Breast epithelium (tissue), 4 donors: ENCODE data around the gene IDI2. TPM values are rescaled to one million over a fixed set of nuclear protein-coding genes. Genes with fewer than 3 reads are reported as not detected.

Experiments used
- DNase-seq, 2 donors: peaks; one replicate each; pipeline ENCODE4 v3.0.0-alpha.2; 2019; ENCODE audit warnings: low spot score in 2 of 2
- H3K27ac ChIP-seq, 2 donors: fragments of 200-600 bp; sonication (generic) in 1 of 2; one replicate each; pipeline ENCODE4 v1.5.1; 2016 to 2019; ENCODE audit warnings: mild to moderate bottlenecking in 1 of 2
- H3K27me3 ChIP-seq, 2 donors: fragments of 200-600 bp; sonication (generic) in 1 of 2; one replicate each; pipeline versions ENCODE4 v1.5.1 to v1.6.0; 2017 to 2019; ENCODE audit warnings: control low read depth in 1 of 2, mild to moderate bottlenecking in 1 of 2
- H3K36me3 ChIP-seq: fragments of 200-600 bp; one replicate; pipeline ENCODE4 v1.5.1; 2019
- H3K4me1 ChIP-seq, 2 donors: fragments of 200-600 bp; sonication (generic); one replicate each; pipeline ENCODE4 v1.5.1; 2016 to 2019; ENCODE audit warnings: control low read depth in 1 of 2
- H3K4me3 ChIP-seq, 3 donors: fragments of 200-600 bp; sonication (generic); 1 replicate in 2 of 3; 2 replicates in 1 of 3; pipeline ENCODE4 v1.5.1; 2016 to 2019; ENCODE audit warnings: mild to moderate bottlenecking in 3 of 3, moderate library complexity in 2 of 3
- H3K9me3 ChIP-seq, 2 donors: fragments of 200-600 bp; sonication (generic) in 1 of 2; one replicate each; pipeline ENCODE4 v1.5.1; 2016 to 2019; ENCODE audit warnings: control low read depth in 1 of 2
- CTCF ChIP-seq, 3 donors: fragments of 450-650 bp; IDR thresholded peaks; one replicate each; pipeline ENCODE4 v1.5.1; 2016 to 2017; ENCODE audit warnings: antibody characterized with exemption in 3 of 3, mild to moderate bottlenecking in 3 of 3, moderate library complexity in 3 of 3
- POLR2A ChIP-seq: fragments of 450-650 bp; IDR thresholded peaks from one replicate; pipeline ENCODE4 v1.6.1; 2016; ENCODE audit warnings: antibody characterized with exemption, mild to moderate bottlenecking, moderate library complexity
- POLR2AphosphoS5 ChIP-seq, 3 donors: sonication (generic); formaldehyde crosslinking; IDR thresholded peaks; one replicate each; pipeline ENCODE4 v1.6.1; 2017; ENCODE audit warnings: antibody characterized with exemption in 3 of 3
- intact Hi-C: fragments of 100-400 bp; cut with DNase I; formaldehyde crosslinking; loops from one replicate; pipeline ENCODE4 v1.15.1; 2023; ENCODE audit warnings: low total_unique reads
- total RNA-seq, 3 donors: library from RNA; depleted of rRNA; stranded (reverse); fragments of >200 nt; gene quantifications; one replicate each; pipeline ENCODE4 v1.1.0, GENCODE V29; 2016

The IDI2 gene
- total RNA-seq, 3 donors from 2014 or later = not detected

DNA sequence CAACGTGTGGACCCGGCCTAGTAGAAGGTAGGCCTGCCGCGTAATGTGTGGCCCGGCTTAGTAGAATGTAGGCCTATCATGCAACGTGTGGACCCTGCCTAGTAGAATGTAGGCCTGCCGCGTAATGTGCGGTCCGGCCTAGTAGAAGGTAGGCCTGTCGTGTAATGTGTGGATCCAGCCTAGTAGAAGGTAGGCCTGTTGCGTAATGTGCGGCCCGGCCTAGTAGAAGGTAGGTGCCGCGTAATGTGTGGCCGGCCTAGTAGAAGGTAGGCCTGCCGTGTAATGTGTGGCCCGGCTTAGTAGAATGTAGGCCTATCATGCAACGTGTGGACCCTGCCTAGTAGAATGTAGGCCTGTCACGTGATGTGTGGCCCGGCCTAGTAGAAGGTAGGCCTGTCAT is 49.3 kb downstream of the IDI2 start:
- H3K27ac ChIP-seq = no peak overlapping the region
- H3K4me3 ChIP-seq = no peak overlapping the region
- no peaks in the 10 kb centered on the region for H3K4me1 ChIP-seq
- no peak for DNase-seq
- no peaks in the 10 kb centered on the region for H3K36me3 ChIP-seq
- peaks cover 15 to 27% of the 10 kb centered on the region in 2 donors for H3K9me3 ChIP-seq
- no peak for TF ChIP-seq CTCF (IDR thresholded peaks at IDR 0.05)
- TF ChIP-seq POLR2AphosphoS5 (IDR thresholded peaks at IDR 0.05) = no peak
- TF ChIP-seq POLR2A = no peak
- H3K27me3 ChIP-seq = no peaks in the 10 kb centered on the region
- intact Hi-C loops = no loop called here

- Histone ChIP-seq H3K4me1 (no peaks in the 10 kb centered on the region), H3K4me3 (no peak overlapping the region), H3K27ac (no peak overlapping the region), H3K27me3 (no peaks in the 10 kb centered on the region), H3K36me3 (no peaks in the 10 kb centered on the region), H3K9me3 (peaks cover 6 to 15% of the 10 kb centered on the region in 2 donors)
- TF ChIP-seq POLR2AphosphoS5 (IDR thresholded peaks at IDR 0.05) (no peak), POLR2A (no peak), CTCF (IDR thresholded peaks at IDR 0.05) (no peak)
- DNase-seq = no peak
- intact Hi-C loops = no loop called here
Measured at GRCh38 chr10:974785-975074, 50.9 kb downstream of the IDI2 start.

DNA sequence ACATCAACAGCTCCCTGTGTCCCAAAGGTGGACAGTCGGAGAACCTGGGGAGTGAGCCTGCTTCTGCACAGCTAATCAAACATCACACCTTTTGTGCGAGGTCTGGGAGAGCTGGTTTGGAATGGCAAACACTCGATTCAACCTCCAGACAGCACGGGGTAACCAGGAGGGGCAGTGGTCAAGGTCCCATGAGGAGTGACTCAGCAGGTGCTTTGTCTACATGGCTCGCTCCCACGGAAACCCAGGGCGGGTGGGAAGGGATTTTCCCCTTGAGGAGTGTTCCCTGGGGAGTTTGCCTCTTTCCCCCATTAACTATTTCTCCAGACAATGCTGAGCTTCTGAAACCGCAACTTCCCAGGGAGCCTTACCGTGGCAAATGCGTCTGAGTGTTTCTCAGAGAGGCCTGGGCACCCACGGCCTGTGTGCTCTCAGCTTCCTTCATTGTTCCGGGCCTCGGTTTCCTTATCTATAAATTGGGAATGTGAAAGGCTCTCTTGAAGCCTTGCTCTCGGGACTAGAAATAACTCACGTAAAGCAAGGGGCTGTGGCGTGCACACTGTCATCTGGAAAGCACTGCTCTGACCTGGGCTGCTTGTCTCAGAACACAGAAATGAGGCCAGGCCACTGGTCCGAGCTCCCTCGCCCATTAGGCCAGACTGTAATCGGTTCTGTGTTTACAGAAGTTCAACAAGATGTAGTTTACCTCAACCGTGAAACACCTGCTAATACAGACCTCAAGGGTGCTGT is 51.4 kb downstream of the IDI2 start:
- intact Hi-C loops = no loop called here

GRCh38 chr10:972763-973162 is 52.9 kb downstream of the IDI2 start:
- no peaks in the 10 kb centered on the region for H3K36me3 ChIP-seq
- H3K9me3 ChIP-seq = no peaks in the 10 kb centered on the region
- no peak for DNase-seq
- H3K27me3 ChIP-seq = no peaks in the 10 kb centered on the region
- no peak overlapping the region for H3K27ac ChIP-seq
- no peaks in the 10 kb centered on the region for H3K4me1 ChIP-seq
- TF ChIP-seq POLR2A (no peak), POLR2AphosphoS5 (IDR thresholded peaks at IDR 0.05) (no peak), CTCF (IDR thresholded peaks at IDR 0.05) (no peak)
- intact Hi-C loops = no loop called here
- no peak overlapping the region for H3K4me3 ChIP-seq

More for the DNA sequence above, 51.4 kb downstream of the IDI2 start:
- no peak overlapping the region for H3K4me3 ChIP-seq
- no peak overlapping the region for H3K27ac ChIP-seq
- H3K4me1 ChIP-seq = no peaks in the 10 kb centered on the region
- peaks cover under 1 to 12% of the 10 kb centered on the region in 2 donors for H3K9me3 ChIP-seq
- DNase-seq = no peak
- no peaks in the 10 kb centered on the region for H3K36me3 ChIP-seq
- no peaks in the 10 kb centered on the region for H3K27me3 ChIP-seq
- TF ChIP-seq CTCF (IDR thresholded peaks at IDR 0.05) = no peak
- no peak for TF ChIP-seq POLR2A
- no peak for TF ChIP-seq POLR2AphosphoS5 (IDR thresholded peaks at IDR 0.05)

- no peak overlapping the region for H3K4me3 ChIP-seq
- no peaks in the 10 kb centered on the region for H3K4me1 ChIP-seq
- H3K27ac ChIP-seq = peak overlapping the region in 1 of 2 donors; percentile 10
- intact Hi-C loops = no loop called here
- H3K27me3 ChIP-seq = no peaks in the 10 kb centered on the region
- DNase-seq = no peak
- H3K36me3 ChIP-seq = no peaks in the 10 kb centered on the region
- TF ChIP-seq CTCF (IDR thresholded peaks at IDR 0.05) = no peak
- no peak for TF ChIP-seq POLR2AphosphoS5 (IDR thresholded peaks at IDR 0.05)
- TF ChIP-seq POLR2A = no peak
- no peaks in the 10 kb centered on the region for H3K9me3 ChIP-seq
Measured at GRCh38 chr10:971613-972012, 54.0 kb downstream of the IDI2 start.
